ENCODE data around the gene NPTN. TPM values are rescaled to one million over a fixed set of nuclear protein-coding genes. Genes with fewer than 3 reads are reported as not detected.

NPTN gene
- total and polyA plus RNA-seq, 2 of the 13 experiments (the other 11 are each of a cell fraction or from before 2014, with no cell fraction given): 78.0 to 110 TPM

- no peak for TF ChIP-seq SP1 (IDR thresholded peaks at IDR 0.05)
- TF ChIP-seq SP1 (CRISPR knock-in tag; IDR thresholded peaks at IDR 0.05): no peak
- TF ChIP-seq ELK4 (CRISPR knock-in tag; IDR thresholded peaks at IDR 0.05; ENCODE audit: borderline replicate concordance): no peak
These were observed 34.5 kb downstream of the NPTN start (continued) for GRCh38 chr15:73598530-73599160.

GRCh38 chr15:73597036-73597638 lies 36.1 kb downstream of the NPTN start:
- H3K4me2 ChIP-seq (ENCODE audit: low read depth, low read length): no peak overlapping the region
- peaks cover 51% of the 10 kb centered on the region for H3K4me1 ChIP-seq (ENCODE audit: insufficient read depth, low read length)
- H3K9ac ChIP-seq (ENCODE audit: insufficient read depth, low read depth, low read length): no peak overlapping the region
- no TSS peak for BruUV-seq (replicated peaks)
- no peaks in the 10 kb centered on the region for H3K9me3 ChIP-seq (ENCODE audit: low read length)
- in situ Hi-C loops (cut with HindIII; ENCODE audit: extremely low pct_ligation_motif_present, low pct_unique_long_range_greater_than_20kb): no loop called here
- FAIRE-seq (no peak), ATAC-seq (no peak), DNase-seq (ENCODE audit: low spot score) (no peak)
- peaks cover 78% of the 10 kb centered on the region for H3K79me2 ChIP-seq (ENCODE audit: insufficient read depth, low read length)
- H4K20me1 ChIP-seq (ENCODE audit: insufficient read depth, low read length): peaks cover 19% of the 10 kb centered on the region
- H3K36me3 ChIP-seq (replicated peaks in 1 of 2; ENCODE audit: control insufficient read depth in 1 of 2, insufficient read depth in 2 of 2, low read length in 2 of 2): no peaks in the 10 kb centered on the region; a peak in 1 of 5 replicates
- WGBS (ENCODE audit: low lambda C conversion rate): 96% methylated on average over 20 of the region's 21 CpGs
- intact Hi-C loops (cut with micrococcal nuclease; ENCODE audit: unreplicated experiment): no loop called here
- ChIA-PET POLR2A (no interaction called here), CTCF (ENCODE audit: low intra/inter-chr PET ratio, low total read pairs) (no interaction called here)
- H3K4me3 ChIP-seq (replicated peaks in 1 of 3; ENCODE audit: insufficient read depth in 1 of 3, low read depth in 2 of 3, low read length in 3 of 3): no peak overlapping the region
- H3K27ac ChIP-seq (ENCODE audit: extremely low read length, insufficient read depth, low read length): no peak overlapping the region
- no peak overlapping the region for H2AFZ ChIP-seq (ENCODE audit: low read length)
- no peaks in the 10 kb centered on the region for H3K27me3 ChIP-seq (ENCODE audit: control insufficient read depth in 1 of 2, insufficient read depth in 2 of 2, low read length in 2 of 2)
- TF ChIP-seq ZBTB14 (CRISPR knock-in tag; IDR thresholded peaks at IDR 0.05): no peak
- no peak for TF ChIP-seq ZNF781 (CRISPR knock-in tag; IDR thresholded peaks at IDR 0.05; ENCODE audit: borderline replicate concordance, not compliant biosample characterization)
- TF ChIP-seq IRX3 (CRISPR knock-in tag; IDR thresholded peaks at IDR 0.05; ENCODE audit: borderline replicate concordance, low read depth): no peak
- TF ChIP-seq MIER3 (CRISPR knock-in tag; IDR thresholded peaks at IDR 0.05; ENCODE audit: borderline replicate concordance): no peak
- TF ChIP-seq ZNF780A (CRISPR knock-in tag; IDR thresholded peaks at IDR 0.05): no peak
- no peak for TF ChIP-seq TOE1 (CRISPR knock-in tag; IDR thresholded peaks at IDR 0.05)
- no peak for TF ChIP-seq STAT6 (CRISPR knock-in tag; IDR thresholded peaks at IDR 0.05; ENCODE audit: borderline replicate concordance)
- no peak for TF ChIP-seq FOXC1 (CRISPR knock-in tag; IDR thresholded peaks at IDR 0.05; ENCODE audit: borderline replicate concordance)
- no peak for TF ChIP-seq TRIM24 (CRISPR knock-in tag; IDR thresholded peaks at IDR 0.05)
- TF ChIP-seq ZNF256 (CRISPR knock-in tag; conservative IDR thresholded peaks at IDR 0.05): no peak
- no peak for TF ChIP-seq FUBP1 (CRISPR knock-in tag; IDR thresholded peaks at IDR 0.05; ENCODE audit: borderline replicate concordance)
- no peak for TF ChIP-seq ZNF441 (CRISPR knock-in tag; IDR thresholded peaks at IDR 0.05; ENCODE audit: borderline replicate concordance)
- TF ChIP-seq ZMYM3 (CRISPR knock-in tag; IDR thresholded peaks at IDR 0.05): no peak

All from HepG2 (cell line).